ENCODE results near the gene KCNH4.
A peak's percentile ranks its signal among the peaks of the same experiment; 100 is the strongest.
"Not testable (repeated sequence)": the region's sequence is repeated elsewhere in the genome, so short reads cannot be mapped to it uniquely, and the experiment has no call there.

The KCNH4 gene

DNA sequence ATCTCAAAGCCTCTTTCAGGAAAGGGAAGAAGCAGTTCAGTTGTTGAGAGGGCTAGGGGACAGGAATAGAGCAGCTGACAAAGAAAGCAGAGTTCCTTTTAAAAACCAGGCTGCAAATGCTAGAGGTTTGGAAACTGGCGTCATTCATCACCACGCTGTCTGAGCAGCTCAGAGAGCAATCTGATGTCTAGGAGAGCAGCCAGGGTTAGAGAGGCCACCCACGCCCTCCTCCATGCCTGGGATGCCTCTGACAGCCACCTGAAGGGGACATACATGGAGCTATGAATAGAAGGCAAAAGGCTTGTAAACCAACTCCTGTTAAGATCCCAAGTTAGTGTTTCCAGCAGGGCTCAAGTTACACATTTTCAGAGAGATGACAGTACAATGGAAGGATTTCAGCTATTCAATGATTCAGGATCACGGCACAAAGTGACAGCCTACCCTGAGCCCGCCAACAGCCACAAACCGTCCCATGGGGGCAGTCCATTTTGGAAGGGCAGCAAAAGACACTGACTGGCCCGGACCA, 38.5 kb downstream of the KCNH4 start:
- intact Hi-C loops (cut with DNase I; ENCODE audit: low total_unique reads) = no loop called here
- no peaks in the 10 kb centered on the region for H3K27me3 ChIP-seq
- H3K27ac ChIP-seq = peak overlapping the region in 1 of 2 donors; percentile 27
- H3K4me3 ChIP-seq = no peak overlapping the region
- peaks cover 0 to 46% (median 25%) of the 10 kb centered on the region in 4 donors for H3K4me1 ChIP-seq
- H3K9me3 ChIP-seq = no peaks in the 10 kb centered on the region
- H3K36me3 ChIP-seq = peaks cover 4 to 43% (median 9%) of the 10 kb centered on the region in 3 donors
- TF ChIP-seq, protein P1, sequence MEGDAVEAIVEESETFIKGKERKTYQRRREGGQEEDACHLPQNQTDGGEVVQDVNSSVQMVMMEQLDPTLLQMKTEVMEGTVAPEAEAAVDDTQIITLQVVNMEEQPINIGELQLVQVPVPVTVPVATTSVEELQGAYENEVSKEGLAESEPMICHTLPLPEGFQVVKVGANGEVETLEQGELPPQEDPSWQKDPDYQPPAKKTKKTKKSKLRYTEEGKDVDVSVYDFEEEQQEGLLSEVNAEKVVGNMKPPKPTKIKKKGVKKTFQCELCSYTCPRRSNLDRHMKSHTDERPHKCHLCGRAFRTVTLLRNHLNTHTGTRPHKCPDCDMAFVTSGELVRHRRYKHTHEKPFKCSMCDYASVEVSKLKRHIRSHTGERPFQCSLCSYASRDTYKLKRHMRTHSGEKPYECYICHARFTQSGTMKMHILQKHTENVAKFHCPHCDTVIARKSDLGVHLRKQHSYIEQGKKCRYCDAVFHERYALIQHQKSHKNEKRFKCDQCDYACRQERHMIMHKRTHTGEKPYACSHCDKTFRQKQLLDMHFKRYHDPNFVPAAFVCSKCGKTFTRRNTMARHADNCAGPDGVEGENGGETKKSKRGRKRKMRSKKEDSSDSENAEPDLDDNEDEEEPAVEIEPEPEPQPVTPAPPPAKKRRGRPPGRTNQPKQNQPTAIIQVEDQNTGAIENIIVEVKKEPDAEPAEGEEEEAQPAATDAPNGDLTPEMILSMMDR (IDR thresholded peaks at IDR 0.05) = no peak
- no peak for DNase-seq

DNA sequence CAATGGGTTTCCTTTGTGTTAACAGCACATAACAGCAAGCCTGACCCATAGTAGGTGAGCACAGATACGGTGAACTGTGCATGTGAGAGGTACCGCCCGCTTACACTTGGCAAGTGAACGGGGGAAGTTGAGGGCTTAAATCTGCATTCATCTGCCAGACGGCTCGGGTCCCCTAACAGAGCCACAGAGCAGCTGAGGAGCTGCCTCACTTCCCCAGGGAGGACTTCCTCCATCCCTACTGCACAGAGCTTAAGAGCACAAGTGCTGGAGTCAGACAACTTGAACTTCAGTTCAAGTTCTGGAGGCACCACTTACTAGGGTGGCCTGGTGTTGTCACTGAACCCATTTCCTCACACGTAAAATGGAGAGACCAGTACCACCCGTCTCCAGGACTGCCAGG, 39.6 kb downstream of the KCNH4 start:
- no peak for DNase-seq
- peaks cover 4 to 43% (median 12%) of the 10 kb centered on the region in 3 donors for H3K36me3 ChIP-seq
- H3K27ac ChIP-seq = no peak overlapping the region

DNA sequence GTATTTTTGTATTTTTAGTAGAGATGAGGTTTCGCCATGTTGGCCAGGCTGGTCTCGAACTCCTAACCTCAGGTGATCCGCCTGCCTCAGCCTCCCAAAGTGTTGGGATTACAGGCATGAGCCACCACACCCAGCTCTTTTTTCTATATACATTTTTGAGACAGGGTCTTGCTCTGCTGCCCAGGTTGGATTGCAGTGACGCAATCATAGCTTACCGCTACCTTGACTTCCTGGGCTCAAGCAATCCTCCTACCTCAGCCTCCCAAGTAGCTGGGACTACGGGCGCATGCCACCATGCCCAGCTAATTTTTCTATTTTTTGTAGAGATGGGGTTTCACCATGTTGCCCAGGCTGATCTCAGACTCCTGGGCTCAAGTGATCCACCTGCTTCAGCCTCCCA, 40.3 kb downstream of the KCNH4 start:
- H3K27me3 ChIP-seq; H3K9me3 ChIP-seq; H3K4me3 ChIP-seq; DNase-seq; intact Hi-C loops (cut with DNase I; ENCODE audit: low total_unique reads); H3K27ac ChIP-seq: not testable (repeated sequence)
- Histone ChIP-seq H3K36me3 (peaks cover 4 to 36% (median 13%) of the 10 kb centered on the region in 3 donors), H3K4me1 (peaks cover 0 to 55% (median 29%) of the 10 kb centered on the region in 4 donors)

More for the DNA sequence above, 39.6 kb downstream of the KCNH4 start:
- no peaks in the 10 kb centered on the region for H3K9me3 ChIP-seq
- intact Hi-C loops (cut with DNase I; ENCODE audit: low total_unique reads) = no loop called here
- peaks cover 0 to 49% (median 27%) of the 10 kb centered on the region in 4 donors for H3K4me1 ChIP-seq
- no peak overlapping the region for H3K4me3 ChIP-seq
- H3K27me3 ChIP-seq = no peaks in the 10 kb centered on the region
- TF ChIP-seq, protein P1 (IDR thresholded peaks at IDR 0.05) = no peak

DNA sequence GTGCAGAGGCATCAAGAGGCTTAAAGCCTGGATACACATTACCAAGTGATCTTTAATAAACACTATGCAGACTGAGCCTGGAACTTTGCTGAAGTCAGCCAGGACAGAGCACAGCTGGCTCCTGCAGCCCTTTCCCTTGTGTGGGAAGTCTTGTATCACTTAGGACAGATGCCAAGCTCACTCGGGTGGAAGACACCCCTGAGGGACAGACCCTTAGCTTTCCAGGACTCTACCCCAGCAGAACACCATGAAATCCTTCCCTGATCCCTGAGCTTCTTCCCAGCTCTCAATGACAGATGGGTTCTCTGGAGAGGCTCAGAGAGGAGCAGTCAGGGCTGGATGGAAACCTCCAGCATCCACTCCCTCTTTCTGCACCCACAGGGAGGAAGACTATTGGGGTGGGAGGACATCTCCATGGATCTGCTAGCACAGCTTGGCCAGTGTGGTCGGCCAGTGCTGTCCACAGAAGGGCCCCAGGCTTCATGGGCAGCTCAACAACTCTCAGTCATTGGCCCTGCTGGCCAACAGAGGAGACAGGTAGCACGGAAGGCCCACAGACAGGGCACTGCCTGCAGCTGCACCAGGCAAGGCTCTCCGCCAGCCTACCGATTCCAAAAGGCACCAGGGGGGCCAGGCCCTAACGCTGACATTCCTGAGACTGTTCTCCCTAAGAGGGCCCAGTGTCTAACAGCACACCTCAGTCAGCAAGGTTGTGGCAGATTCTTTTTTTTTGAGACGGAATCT, 42.0 kb downstream of the KCNH4 start:
- TF ChIP-seq, protein P1 (IDR thresholded peaks at IDR 0.05) = no peak
- H3K27ac ChIP-seq = no peak overlapping the region
- no peaks in the 10 kb centered on the region for H3K9me3 ChIP-seq
- intact Hi-C loops (cut with DNase I; ENCODE audit: low total_unique reads) = no loop called here
- H3K4me3 ChIP-seq = no peak overlapping the region
- peaks cover 4 to 28% (median 7%) of the 10 kb centered on the region in 3 donors for H3K36me3 ChIP-seq
- no peak for DNase-seq
- H3K4me1 ChIP-seq = peaks cover 0 to 70% (median 33%) of the 10 kb centered on the region in 4 donors
- no peaks in the 10 kb centered on the region for H3K27me3 ChIP-seq

DNA sequence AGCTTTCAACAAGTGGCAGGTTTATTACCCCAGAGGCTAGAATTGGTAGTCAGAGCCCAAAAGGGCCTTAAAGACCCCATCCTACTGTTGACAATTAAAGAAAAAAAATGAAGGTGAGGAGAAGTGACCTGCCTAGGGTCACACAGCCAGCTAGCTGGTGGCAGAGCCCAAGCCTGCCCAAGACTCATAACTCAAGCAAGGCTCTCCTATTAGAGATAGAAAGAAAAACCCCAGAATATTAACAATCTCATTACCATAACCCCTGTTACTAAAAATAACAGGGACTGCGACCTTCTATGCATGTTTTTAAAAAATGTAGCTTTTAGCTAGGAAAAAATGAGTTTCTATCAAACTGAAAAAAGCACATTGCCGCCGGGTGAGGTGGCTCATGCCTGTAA, 44.3 kb downstream of the KCNH4 start:
- Histone ChIP-seq H3K9me3 (no peaks in the 10 kb centered on the region), H3K27me3 (no peaks in the 10 kb centered on the region), H3K4me3 (no peak overlapping the region), H3K36me3 (peaks cover 4 to 19% (median 7%) of the 10 kb centered on the region in 3 donors), H3K4me1 (peaks cover 0 to 69% (median 39%) of the 10 kb centered on the region in 4 donors), H3K27ac (no peak overlapping the region)
- DNase-seq = no peak
- TF ChIP-seq, protein P1 (IDR thresholded peaks at IDR 0.05) = no peak
- intact Hi-C loops (cut with DNase I; ENCODE audit: low total_unique reads) = no loop called here

Measured in tibial artery (tissue), 4 donors.